DOHH2 (cell line): ENCODE data around the gene FCGBP.
"Not testable (repeated sequence)": the region's sequence is repeated elsewhere in the genome, so short reads cannot be mapped to it uniquely, and the experiment has no call there.

Experiments used
- EZH2phosphoT487 ChIP-seq: fragments of 200-600 bp; sonication (generic); IDR thresholded peaks from 2 replicates; pipeline ENCODE4 v1.6.1; 2017; ENCODE audit warnings: borderline replicate concordance, mild to moderate bottlenecking, antibody characterized with exemption, low read length, moderate library complexity, mixed read lengths
- TF ChIP-seq, protein P1 (sequence below): fragments of 200-600 bp; sonication (generic); IDR thresholded peaks from one replicate; pipeline ENCODE4 v1.5.1; 2014; ENCODE audit warnings: antibody characterized with exemption, mild to moderate bottlenecking, low read depth, low read length; ENCODE audit not compliant: poor library complexity, severe bottlenecking

DNA sequence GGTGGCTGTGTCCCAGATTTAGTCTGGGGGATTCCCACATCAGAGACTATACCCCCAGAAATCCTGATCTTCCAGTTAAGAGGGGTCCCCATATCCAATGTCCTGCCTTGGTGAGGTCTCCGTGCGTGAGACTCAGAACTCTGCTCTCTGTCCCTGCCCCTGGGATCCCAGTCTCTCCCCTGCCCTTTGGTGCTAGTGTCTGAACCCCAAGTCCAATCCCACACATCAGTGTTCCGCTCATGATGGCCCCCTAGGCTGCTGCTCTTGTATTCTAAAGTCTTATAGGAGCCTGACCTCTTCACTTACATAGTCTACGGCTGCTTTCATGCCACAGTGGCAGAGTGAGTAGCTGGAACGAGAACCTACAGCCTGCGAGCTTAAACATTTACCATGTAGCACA is 35.6 kb downstream of the FCGBP start:
- TF ChIP-seq, protein P1, sequence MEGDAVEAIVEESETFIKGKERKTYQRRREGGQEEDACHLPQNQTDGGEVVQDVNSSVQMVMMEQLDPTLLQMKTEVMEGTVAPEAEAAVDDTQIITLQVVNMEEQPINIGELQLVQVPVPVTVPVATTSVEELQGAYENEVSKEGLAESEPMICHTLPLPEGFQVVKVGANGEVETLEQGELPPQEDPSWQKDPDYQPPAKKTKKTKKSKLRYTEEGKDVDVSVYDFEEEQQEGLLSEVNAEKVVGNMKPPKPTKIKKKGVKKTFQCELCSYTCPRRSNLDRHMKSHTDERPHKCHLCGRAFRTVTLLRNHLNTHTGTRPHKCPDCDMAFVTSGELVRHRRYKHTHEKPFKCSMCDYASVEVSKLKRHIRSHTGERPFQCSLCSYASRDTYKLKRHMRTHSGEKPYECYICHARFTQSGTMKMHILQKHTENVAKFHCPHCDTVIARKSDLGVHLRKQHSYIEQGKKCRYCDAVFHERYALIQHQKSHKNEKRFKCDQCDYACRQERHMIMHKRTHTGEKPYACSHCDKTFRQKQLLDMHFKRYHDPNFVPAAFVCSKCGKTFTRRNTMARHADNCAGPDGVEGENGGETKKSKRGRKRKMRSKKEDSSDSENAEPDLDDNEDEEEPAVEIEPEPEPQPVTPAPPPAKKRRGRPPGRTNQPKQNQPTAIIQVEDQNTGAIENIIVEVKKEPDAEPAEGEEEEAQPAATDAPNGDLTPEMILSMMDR, result not testable (repeated sequence)
- not testable (repeated sequence) for TF ChIP-seq EZH2phosphoT487
